22Rv1 (cell line): ENCODE results near the gene MLLT10.
"Not testable (repeated sequence)": the region's sequence is repeated elsewhere in the genome, so short reads cannot be mapped to it uniquely, and the experiment has no call there.

ENCODE experiments used
- H3K27ac ChIP-seq: fragments of 450-650 bp; 2 replicates; pipeline ENCODE4 v1.5.1; 2017
- ZFX ChIP-seq: fragments of 450-650 bp; IDR thresholded peaks from 2 replicates; pipeline ENCODE4 v1.6.1; 2017; ENCODE audit warnings: antibody characterized with exemption, borderline replicate concordance
- TF ChIP-seq, protein P1 (sequence below): fragments of 450-650 bp; IDR thresholded peaks from 2 replicates; pipeline ENCODE4 v1.5.1; 2017; ENCODE audit warnings: mild to moderate bottlenecking

MLLT10 gene

DNA sequence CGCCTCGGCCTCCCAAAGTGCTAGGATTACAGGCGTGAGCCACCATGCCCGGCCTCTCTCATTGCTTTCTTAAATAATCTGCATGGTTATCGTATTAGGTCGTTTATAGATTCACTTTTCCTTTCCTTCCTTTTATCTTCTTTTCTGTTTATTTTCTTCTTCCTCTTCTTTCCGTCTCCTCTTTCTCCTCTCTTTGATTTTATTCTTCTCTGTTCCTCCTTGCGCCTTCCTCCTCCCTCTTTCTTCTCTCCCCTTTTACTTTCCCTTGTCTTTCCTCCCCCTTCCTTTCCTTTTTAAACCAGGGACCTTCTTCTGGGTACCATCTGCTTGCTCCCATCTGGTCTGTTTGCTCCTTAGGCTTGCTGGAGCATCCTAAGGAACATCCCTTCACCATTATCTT lies 18.6 kb downstream of the MLLT10 start:
- TF ChIP-seq ZFX = no peak
- no peak overlapping the region for H3K27ac ChIP-seq

DNA sequence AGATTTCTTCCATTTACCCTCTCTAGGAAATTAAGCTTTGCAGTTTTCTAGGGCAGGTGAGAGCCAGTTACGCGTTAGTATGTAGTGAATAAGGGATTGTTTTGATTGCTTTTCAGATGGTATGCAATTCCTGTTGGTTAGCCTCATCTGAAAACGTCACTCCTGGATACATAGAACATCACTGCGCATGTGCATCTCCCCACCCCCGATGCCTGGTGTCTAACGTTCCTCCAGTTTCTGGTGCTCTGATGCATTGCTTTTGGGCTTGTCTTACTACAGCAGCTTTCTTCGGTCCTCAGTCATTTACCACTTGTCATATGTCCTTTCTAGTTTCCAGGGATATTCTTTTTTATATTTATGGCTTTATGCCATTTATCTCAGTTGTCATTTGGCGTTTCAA lies 22.5 kb downstream of the MLLT10 start:
- no peak for TF ChIP-seq ZFX
- TF ChIP-seq, protein P1, sequence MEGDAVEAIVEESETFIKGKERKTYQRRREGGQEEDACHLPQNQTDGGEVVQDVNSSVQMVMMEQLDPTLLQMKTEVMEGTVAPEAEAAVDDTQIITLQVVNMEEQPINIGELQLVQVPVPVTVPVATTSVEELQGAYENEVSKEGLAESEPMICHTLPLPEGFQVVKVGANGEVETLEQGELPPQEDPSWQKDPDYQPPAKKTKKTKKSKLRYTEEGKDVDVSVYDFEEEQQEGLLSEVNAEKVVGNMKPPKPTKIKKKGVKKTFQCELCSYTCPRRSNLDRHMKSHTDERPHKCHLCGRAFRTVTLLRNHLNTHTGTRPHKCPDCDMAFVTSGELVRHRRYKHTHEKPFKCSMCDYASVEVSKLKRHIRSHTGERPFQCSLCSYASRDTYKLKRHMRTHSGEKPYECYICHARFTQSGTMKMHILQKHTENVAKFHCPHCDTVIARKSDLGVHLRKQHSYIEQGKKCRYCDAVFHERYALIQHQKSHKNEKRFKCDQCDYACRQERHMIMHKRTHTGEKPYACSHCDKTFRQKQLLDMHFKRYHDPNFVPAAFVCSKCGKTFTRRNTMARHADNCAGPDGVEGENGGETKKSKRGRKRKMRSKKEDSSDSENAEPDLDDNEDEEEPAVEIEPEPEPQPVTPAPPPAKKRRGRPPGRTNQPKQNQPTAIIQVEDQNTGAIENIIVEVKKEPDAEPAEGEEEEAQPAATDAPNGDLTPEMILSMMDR = no peak
- H3K27ac ChIP-seq = no peak overlapping the region

DNA sequence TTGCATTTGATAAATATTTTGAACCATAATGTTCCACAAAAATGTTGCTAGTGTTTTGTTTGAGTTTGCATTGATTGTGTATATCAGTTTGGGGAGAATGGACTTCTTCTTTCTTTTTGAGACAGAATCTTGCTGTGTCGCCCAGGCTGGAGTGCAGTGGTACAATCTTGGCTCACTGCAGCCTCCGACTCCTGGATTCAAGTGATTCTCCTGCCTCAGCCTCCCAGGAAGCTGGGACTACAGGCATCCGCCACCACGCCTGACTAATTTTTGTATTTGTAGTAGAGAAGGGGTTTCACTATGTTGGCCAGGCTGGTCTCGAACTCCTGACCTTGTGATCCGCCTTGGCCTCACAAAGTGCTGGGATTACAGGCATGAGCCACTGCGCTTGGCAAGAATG lies 25.0 kb downstream of the MLLT10 start:
- not testable (repeated sequence) for H3K27ac ChIP-seq

DNA sequence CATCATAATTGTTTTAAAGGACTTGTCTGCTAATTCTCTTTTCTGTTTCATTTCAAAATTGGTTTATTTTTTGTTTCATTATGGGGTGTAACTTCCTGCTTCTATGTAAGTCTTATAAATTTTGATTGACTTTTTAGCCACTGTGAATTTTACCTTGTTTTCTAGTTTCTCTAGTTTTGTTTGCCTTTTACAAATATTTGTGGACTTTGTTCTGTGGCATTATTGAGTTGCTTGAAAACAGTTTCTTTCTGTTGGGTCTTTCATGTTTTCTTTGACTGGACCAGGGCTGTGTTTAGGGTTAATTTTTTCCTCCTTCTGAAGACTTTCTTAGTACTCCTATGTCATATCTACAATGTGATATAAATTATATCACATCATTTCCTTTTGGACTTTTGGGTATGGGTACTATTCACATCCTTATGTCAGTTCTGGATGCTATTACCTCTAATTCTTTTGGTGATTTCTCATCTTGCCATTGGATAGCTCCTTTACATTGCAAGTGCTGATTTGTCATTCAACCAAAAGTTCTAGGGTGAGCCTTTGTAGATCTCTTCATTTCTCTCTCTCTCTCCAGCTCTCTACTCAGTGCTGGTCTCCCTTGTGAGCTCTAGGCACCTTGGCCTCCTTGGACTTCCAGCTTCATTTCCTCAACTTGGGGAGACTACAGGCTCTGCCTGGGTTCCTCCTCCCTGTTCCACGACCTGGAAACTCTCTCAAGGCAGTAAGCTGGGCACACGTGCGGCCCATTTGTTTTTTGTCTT lies 36.9 kb downstream of the MLLT10 start:
- TF ChIP-seq ZFX = no peak
- TF ChIP-seq, protein P1 = no peak
- H3K27ac ChIP-seq = peak overlapping the region; percentile 31; the same call in 1 of the 2 replicates

DNA sequence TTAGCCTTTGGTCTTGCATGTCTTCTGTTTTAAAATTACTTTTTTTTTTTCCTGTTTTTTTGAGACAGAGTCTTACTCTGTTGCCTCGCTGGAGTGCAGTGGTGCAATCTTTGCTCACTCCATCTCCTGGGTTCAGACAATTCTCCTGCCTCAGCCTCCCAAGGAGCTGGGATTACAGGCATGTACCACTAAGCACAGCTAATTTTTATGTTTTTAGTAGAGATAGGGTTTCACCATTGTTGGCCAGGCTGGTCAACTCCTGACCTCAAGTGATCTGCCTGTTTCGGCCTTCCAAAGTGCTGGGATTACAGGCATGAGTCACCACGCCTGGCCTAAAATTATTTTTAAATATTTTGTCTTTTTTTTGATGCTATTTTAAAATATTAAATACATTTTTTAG lies 38.5 kb downstream of the MLLT10 start:
- TF ChIP-seq, protein P1 = no peak
- TF ChIP-seq ZFX = no peak
- H3K27ac ChIP-seq = no peak overlapping the region

DNA sequence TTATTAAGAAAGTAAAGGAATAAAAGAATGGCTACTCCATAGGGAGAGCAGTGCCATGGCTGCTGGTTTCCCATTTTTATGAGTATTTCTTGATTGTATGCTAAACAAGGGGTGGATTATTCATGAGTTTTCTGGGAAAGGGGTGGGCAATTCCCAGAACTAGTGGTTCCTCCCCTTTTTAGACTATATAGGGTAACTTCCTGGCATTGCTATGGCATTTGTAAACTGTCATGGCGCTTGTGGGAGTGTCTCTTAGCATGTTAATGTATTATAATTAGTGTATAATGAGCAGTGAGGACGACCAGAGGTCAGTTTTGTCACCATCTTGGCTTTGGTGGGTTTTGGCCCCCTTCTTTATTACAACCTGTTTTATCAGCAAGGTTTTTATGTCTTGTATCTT lies 40.5 kb downstream of the MLLT10 start:
- H3K27ac ChIP-seq = not testable (repeated sequence)

DNA sequence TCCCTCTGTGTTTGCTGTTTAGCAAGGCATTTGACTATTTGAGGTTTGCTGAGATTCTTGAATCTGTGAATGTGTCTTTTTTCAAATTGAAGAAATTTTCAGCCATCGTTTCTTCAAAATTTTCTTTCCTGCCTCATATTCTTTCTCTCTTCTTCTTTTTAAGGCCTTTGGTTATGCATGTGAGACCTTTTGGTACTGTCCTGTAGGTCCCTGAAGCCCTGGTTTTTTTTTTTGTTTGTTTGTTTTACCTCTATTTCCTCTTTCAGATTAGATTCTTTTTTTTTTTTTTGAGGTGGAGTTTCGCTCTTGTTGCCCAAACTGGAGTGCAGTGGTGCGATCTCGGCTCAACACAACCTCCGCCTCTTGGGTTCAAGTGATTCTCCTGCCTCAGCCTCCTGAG lies 45.3 kb downstream of the MLLT10 start:
- TF ChIP-seq ZFX = no peak
- TF ChIP-seq, protein P1 = no peak
- no peak overlapping the region for H3K27ac ChIP-seq

DNA sequence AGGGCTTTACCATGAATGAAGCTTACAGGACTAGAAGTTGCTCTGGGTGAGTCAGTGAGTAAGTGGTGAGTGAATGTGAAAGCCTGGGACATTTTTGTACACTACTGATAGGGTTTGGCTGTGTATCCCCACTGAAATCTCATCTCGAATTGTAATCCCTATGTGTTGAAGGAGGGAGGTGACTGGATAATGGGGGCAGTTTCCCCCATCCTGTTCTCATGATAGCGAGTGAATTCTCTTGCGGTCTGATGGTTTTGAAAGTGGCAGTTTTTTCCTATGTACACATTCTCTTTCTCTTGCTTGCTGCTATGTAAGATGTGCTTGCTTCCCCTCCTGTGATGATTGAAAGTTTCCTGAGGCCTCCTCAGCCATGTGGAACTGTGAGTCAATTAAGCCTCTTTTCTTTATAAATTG lies 47.4 kb downstream of the MLLT10 start:
- not testable (repeated sequence) for H3K27ac ChIP-seq

DNA sequence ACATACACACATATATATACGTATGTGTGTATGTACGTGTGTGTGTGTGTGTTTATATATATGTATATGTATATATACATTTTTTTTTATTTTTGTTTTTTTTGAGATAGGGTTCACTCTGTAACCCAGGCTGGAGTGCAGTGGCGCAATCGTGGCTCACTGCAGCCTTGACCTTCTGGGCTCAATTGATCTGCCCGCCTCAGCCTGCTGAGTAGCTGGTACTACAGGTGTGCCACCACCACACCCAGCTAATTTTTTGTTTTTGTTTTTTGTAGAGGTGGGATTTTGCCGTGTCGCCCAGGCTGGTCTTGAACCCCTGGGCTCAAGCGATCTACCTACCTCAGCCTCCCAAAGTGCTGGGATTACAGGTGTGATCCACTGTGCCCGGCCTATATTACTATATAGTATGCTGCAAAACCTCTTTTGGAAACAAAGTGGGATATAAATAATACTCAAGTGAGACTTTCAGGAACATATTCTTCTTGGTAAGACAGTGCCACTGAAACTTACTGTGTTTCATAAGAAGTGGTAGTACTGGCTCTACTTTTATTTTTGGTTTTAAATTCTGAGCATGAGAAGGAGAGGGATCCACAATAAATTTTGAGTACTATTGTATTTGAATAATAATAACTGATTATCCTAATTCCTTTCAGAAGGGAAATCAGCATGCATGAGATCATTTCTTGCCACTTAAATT lies 51.0 kb downstream of the MLLT10 start:
- no peak overlapping the region for H3K27ac ChIP-seq
- TF ChIP-seq ZFX = no peak
- TF ChIP-seq, protein P1 = no peak
